T-helper 1 cell (primary cell): ENCODE results near the gene ASPSCR1.

Source experiments
- DNase-seq, 5 donors: peaks; one replicate each; pipeline ENCODE4 v3.0.0-alpha.2; 2012 to 2020

The ASPSCR1 gene

GRCh38 chr17:82056729-82057621 lies 79.5 kb downstream of the ASPSCR1 start:
- DNase-seq: no peak

- DNase-seq: no peak
Measured at GRCh38 chr17:82058230-82058854, 80.9 kb downstream of the ASPSCR1 start.

DNA sequence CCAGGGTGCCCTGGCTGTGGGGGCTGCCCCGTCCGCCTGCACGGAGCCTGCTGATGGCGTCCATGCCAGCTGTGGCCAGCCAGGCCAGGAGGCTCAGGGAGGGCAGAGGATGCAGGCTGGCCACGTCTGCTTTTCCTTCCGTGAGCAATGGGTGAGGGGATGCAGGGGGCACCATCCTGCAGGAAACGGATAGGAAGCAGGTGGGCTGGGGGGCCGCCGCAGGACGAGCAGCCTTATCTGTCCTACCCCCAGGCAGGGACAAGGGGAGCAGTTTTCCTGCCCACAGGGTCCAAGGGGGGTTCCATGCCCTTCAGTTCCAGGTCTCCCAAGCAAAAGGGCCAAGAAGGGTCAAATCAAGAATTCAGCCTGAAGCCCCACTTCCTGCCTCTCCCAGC lies 81.4 kb downstream of the ASPSCR1 start:
- no peak for DNase-seq

- DNase-seq: no peak
Measured at GRCh38 chr17:82059272-82060000, 82.0 kb downstream of the ASPSCR1 start.

DNA sequence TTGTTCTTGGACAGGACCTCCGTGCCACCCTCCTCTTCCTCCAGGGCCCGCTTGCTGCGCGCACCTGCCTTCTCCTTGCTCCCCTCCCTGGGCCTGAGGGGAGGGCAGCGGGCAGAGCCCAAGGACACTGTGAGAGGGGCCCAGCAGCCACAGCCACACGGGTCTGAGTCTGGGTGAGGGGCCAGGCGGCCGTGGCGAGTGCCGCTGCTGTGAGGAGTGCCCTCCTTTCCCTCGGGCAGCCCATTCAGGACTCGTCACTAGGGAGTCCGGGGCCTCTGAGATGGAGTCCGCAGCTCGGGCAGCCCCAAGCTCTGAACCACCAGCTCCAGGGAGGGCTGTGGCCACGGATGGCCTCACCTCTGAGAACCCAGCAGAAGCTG lies 82.6 kb downstream of the ASPSCR1 start:
- no peak for DNase-seq

GRCh38 chr17:82060614-82061013 lies 83.2 kb downstream of the ASPSCR1 start:
- no peak for DNase-seq

GRCh38 chr17:82061047-82061925 lies 83.9 kb downstream of the ASPSCR1 start:
- DNase-seq: no peak

DNA sequence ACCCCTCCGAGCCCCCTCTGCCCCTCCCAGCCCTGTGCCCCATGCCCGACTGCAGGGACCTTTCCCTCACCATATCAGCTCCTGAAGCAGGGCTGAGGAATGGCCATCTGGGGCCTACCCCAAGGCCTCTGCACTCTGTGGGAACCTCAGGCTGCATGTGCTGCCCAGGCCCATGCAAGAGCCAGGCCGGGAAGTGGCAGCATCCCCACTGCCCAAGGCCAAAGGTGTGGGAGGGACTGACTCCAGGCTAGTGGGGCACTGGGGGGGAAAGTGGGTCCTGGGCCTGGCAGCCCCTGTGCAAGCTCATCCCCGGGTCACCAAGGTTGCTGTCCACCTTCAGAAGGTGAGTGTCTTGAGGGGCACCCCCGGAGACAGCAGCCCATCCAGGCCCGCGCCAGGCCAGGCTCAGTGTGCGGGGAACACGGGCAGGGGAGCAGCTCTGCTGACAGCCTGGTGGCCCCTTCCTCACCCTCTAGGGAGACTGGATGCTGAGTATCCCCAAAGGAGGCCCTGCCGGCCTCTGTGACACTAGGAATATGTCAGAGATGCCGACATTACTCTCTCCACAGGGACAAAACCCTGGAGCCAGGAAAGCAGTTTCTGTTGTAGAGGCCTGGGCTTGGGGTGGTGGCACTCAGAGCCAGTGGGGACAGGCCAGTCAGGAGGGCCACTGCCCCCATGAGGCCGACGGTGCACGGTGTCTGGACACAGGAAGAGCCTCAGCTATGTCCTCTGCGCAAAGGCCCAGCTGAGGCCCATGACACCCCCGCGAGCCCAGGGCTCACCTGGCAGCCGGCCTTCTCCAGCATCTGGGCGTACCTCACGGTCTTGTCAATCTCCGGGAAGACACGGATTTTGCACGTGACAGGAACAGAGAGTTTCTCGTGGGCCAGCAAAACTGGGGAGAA lies 84.9 kb downstream of the ASPSCR1 start:
- no peak for DNase-seq

- no peak for DNase-seq
Measured at GRCh38 chr17:82062984-82063368, 85.5 kb downstream of the ASPSCR1 start.

GRCh38 chr17:82063424-82064415 lies 86.3 kb downstream of the ASPSCR1 start:
- DNase-seq: peak in 1 of 5 donors; percentile 3

- peak in 2 of 5 donors; percentile 3 to 4 for DNase-seq
Measured at GRCh38 chr17:82064433-82065192, 87.2 kb downstream of the ASPSCR1 start.

- peak in 2 of 5 donors; percentile 17 to 21 for DNase-seq
Measured at GRCh38 chr17:82065193-82065637, 87.8 kb downstream of the ASPSCR1 start.

- peak; percentile 47 to 76 (median 60) for DNase-seq
Measured at GRCh38 chr17:82065638-82066303, 88.3 kb downstream of the ASPSCR1 start, which contains the start of gene DUS1L. TSS of gene DUS1L (minus strand) at chr17:82065804. CDS start at chr17:82065059, 745 bp downstream.
